ENCODE data around the gene RANBP17. TPM values are rescaled to one million over a fixed set of nuclear protein-coding genes. Genes with fewer than 3 reads are reported as not detected.

Gene RANBP17
- total and polyA plus RNA-seq, 9 of the 15 experiments (the other 6 are each of a cell fraction or from before 2014, with no cell fraction given), result not detected

- intact Hi-C loops (cut with micrococcal nuclease) (no loop called here), in situ Hi-C loops (cut with MboI) (no loop called here)
- H3K9me3 ChIP-seq (replicated peaks; ENCODE audit: control insufficient read depth, insufficient read depth, low read depth, low read length), result no peaks in the 10 kb centered on the region
- DNase-seq (ENCODE audit: extremely low read depth in 1 of 4, low spot score in 3 of 4) (no peak), ATAC-seq (no peak), FAIRE-seq (no peak)
- no peaks in the 10 kb centered on the region for H3K79me2 ChIP-seq (ENCODE audit: control insufficient read depth, insufficient read depth, low read length)
- WGBS (ENCODE audit: insufficient coverage, low coverage, missing lambda C conversion rate), result 0% methylated on average over 2 of the region's 2 CpGs
- H3K9ac ChIP-seq (ENCODE audit: insufficient read depth in 1 of 2, low read depth in 2 of 2, low read length in 2 of 2), result no peak overlapping the region
- TF ChIP-seq SREBF1 (IDR thresholded peaks at IDR 0.05; ENCODE audit: borderline replicate concordance, low read depth, low read length), result no peak
- no peak for TF ChIP-seq FOXK1 (CRISPR knock-in tag; IDR thresholded peaks at IDR 0.05; ENCODE audit: borderline replicate concordance)
- TF ChIP-seq TEAD4 (IDR thresholded peaks at IDR 0.05; ENCODE audit: low read length), result no peak
- TF ChIP-seq TEAD4 (CRISPR knock-in tag; IDR thresholded peaks at IDR 0.05; ENCODE audit: borderline replicate concordance), result no peak
- no peak for TF ChIP-seq IRF2 (CRISPR knock-in tag; IDR thresholded peaks at IDR 0.05)
- ChIA-PET POLR2A (interaction anchor here (1.3 kb wide), 1 partner anchor 9 kb away, joined by 3 read pairs; no protein-coding TSS in a partner anchor), CTCF (ENCODE audit: low intra/inter-chr PET ratio) (no interaction called here)
- no peaks in the 10 kb centered on the region for H3K9me1 ChIP-seq (ENCODE audit: control insufficient read depth, insufficient read depth, low read length)
- no peaks in the 10 kb centered on the region for H3K4me1 ChIP-seq (replicated peaks in 1 of 2; ENCODE audit: control insufficient read depth in 2 of 2, insufficient read depth in 2 of 2, low read length in 2 of 2)
- H3K36me3 ChIP-seq (ENCODE audit: control insufficient read depth, insufficient read depth, low read length), result no peaks in the 10 kb centered on the region
- H2AFZ ChIP-seq (ENCODE audit: low read depth, low read length), result no peak overlapping the region
- H3K4me2 ChIP-seq (ENCODE audit: insufficient read depth, low read length), result no peak overlapping the region
- no peak overlapping the region for H3K27ac ChIP-seq (ENCODE audit: extremely low read depth, low read depth, low read length)
- H3K27me3 ChIP-seq (ENCODE audit: control insufficient read depth in 2 of 2, insufficient read depth in 2 of 2, low read length in 2 of 2), result no peaks in the 10 kb centered on the region
- H3K4me3 ChIP-seq, result no peak overlapping the region
- no TSS peak for BruUV-seq (replicated peaks)
- H4K20me1 ChIP-seq (replicated peaks; ENCODE audit: control insufficient read depth, insufficient read depth, low read length), result no peaks in the 10 kb centered on the region
Observed at GRCh38 chr5:171157276-171157675, 295.5 kb downstream of the RANBP17 start.

- intact Hi-C loops (cut with micrococcal nuclease), result no loop called here
- ChIA-PET CTCF (ENCODE audit: low intra/inter-chr PET ratio) (no interaction called here), POLR2A (interaction anchor here (1.3 kb wide), 1 partner anchor 9 kb away, joined by 3 read pairs; no protein-coding TSS in a partner anchor)
- H3K36me3 ChIP-seq (ENCODE audit: control insufficient read depth, insufficient read depth, low read length), result no peaks in the 10 kb centered on the region
- H3K9me1 ChIP-seq (ENCODE audit: control insufficient read depth, insufficient read depth, low read length), result no peaks in the 10 kb centered on the region
- H3K4me3 ChIP-seq, result no peak overlapping the region
- FAIRE-seq, result no peak
- H3K4me1 ChIP-seq (replicated peaks in 1 of 2; ENCODE audit: control insufficient read depth in 2 of 2, insufficient read depth in 2 of 2, low read length in 2 of 2), result no peaks in the 10 kb centered on the region
- no peaks in the 10 kb centered on the region for H4K20me1 ChIP-seq (replicated peaks; ENCODE audit: control insufficient read depth, insufficient read depth, low read length)
- DNase-seq (ENCODE audit: extremely low read depth in 1 of 4, low spot score in 3 of 4), result no peak
- no TSS peak for BruUV-seq (replicated peaks)
- H3K9ac ChIP-seq (ENCODE audit: insufficient read depth in 1 of 2, low read depth in 2 of 2, low read length in 2 of 2), result no peak overlapping the region
- no peak for ATAC-seq
- WGBS (ENCODE audit: insufficient coverage, low coverage, missing lambda C conversion rate), result 0% methylated on average over 1 of the region's 1 CpG
- no peak overlapping the region for H3K4me2 ChIP-seq (ENCODE audit: insufficient read depth, low read length)
- H3K27ac ChIP-seq (ENCODE audit: extremely low read depth, low read depth, low read length), result no peak overlapping the region
- in situ Hi-C loops (cut with MboI), result no loop called here
- no peaks in the 10 kb centered on the region for H3K9me3 ChIP-seq (replicated peaks; ENCODE audit: control insufficient read depth, insufficient read depth, low read depth, low read length)
- H2AFZ ChIP-seq (ENCODE audit: low read depth, low read length), result no peak overlapping the region
- H3K79me2 ChIP-seq (ENCODE audit: control insufficient read depth, insufficient read depth, low read length), result no peaks in the 10 kb centered on the region
- H3K27me3 ChIP-seq (ENCODE audit: control insufficient read depth in 2 of 2, insufficient read depth in 2 of 2, low read length in 2 of 2), result no peaks in the 10 kb centered on the region
- TF ChIP-seq RBM34 (IDR thresholded peaks at IDR 0.05; ENCODE audit: borderline replicate concordance, insufficient read depth, low read length), result no peak
- TF ChIP-seq RREB1 (CRISPR knock-in tag; IDR thresholded peaks at IDR 0.05), result no peak
- TF ChIP-seq ZNF449 (CRISPR knock-in tag; IDR thresholded peaks at IDR 0.05), result no peak
- TF ChIP-seq ARNT (IDR thresholded peaks at IDR 0.05), result no peak
- TF ChIP-seq NFIC (IDR thresholded peaks at IDR 0.05), result no peak
Observed at GRCh38 chr5:171157775-171158174, 296.0 kb downstream of the RANBP17 start.

All from K562 (cell line).